Measurements from ENCODE around the gene CHD9. TPM values are rescaled to one million over a fixed set of nuclear protein-coding genes. Genes with fewer than 3 reads are reported as not detected.

The CHD9 gene
- polyA plus RNA-seq, 3 donors = 15.8 to 26.1 (median 22.5) TPM

DNA sequence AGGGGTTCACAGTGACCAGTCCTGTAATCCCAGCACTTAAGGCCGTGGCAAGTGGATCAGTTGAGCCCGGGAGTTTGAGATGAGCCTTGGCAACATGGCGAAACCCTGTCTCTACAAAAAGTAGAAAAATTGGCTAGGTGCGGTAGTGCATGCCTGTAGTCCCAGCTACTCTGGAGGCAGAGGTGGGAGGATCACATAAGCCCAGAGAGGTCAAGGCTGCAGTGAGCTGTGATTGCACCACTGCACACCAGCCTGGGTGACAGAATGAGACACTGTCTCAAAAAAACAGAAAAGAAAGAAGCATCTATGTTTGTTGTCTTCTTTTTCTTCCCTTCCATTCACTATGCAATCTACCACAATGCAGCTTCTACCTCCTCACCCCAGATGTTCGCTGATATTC, 227.5 kb downstream of the CHD9 start:
- Mint-ChIP-seq H3K36me3 (peaks cover 16 to 23% of the 10 kb centered on the region in 2 donors), H3K9me3 (peaks cover 0 to 4% (median 2%) of the 10 kb centered on the region in 7 donors), H3K27ac (no peak overlapping the region), H3K4me3 (no peak overlapping the region), H3K4me1 (no peaks in the 10 kb centered on the region), H3K27me3 (ENCODE audit: low read depth in 3 of 3) (no peaks in the 10 kb centered on the region)
- H3K4me1 ChIP-seq (ENCODE audit: control insufficient read depth in 1 of 2, insufficient read depth in 2 of 2, low read length in 2 of 2) = no peaks in the 10 kb centered on the region
- 97% methylated on average over 5 of the region's 5 CpGs for WGBS (ENCODE audit: insufficient coverage)
- no peaks in the 10 kb centered on the region for H3K9me3 ChIP-seq (replicated peaks in 1 of 2; ENCODE audit: control insufficient read depth in 1 of 2, insufficient read depth in 1 of 2, low read length in 2 of 2)
- H3K79me2 ChIP-seq (ENCODE audit: insufficient read depth, low read length) = no peaks in the 10 kb centered on the region
- no peak for DNase-seq
- H3K36me3 ChIP-seq (replicated peaks in 1 of 2; ENCODE audit: control insufficient read depth in 1 of 2, insufficient read depth in 2 of 2, low read length in 2 of 2) = peaks cover 51 to 83% of the 10 kb centered on the region in 2 donors
- H4K20me1 ChIP-seq (ENCODE audit: insufficient read depth, low read length) = no peaks in the 10 kb centered on the region
- no peak overlapping the region for H2AFZ ChIP-seq (ENCODE audit: insufficient read depth, low read depth, low read length, poor library complexity, severe bottlenecking)
- intact Hi-C loops (cut with micrococcal nuclease) = no loop called here
- TF ChIP-seq, protein P1, sequence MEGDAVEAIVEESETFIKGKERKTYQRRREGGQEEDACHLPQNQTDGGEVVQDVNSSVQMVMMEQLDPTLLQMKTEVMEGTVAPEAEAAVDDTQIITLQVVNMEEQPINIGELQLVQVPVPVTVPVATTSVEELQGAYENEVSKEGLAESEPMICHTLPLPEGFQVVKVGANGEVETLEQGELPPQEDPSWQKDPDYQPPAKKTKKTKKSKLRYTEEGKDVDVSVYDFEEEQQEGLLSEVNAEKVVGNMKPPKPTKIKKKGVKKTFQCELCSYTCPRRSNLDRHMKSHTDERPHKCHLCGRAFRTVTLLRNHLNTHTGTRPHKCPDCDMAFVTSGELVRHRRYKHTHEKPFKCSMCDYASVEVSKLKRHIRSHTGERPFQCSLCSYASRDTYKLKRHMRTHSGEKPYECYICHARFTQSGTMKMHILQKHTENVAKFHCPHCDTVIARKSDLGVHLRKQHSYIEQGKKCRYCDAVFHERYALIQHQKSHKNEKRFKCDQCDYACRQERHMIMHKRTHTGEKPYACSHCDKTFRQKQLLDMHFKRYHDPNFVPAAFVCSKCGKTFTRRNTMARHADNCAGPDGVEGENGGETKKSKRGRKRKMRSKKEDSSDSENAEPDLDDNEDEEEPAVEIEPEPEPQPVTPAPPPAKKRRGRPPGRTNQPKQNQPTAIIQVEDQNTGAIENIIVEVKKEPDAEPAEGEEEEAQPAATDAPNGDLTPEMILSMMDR (IDR thresholded peaks at IDR 0.05) = no peak
- no peak overlapping the region for H3K4me3 ChIP-seq (replicated peaks in 1 of 3; ENCODE audit: low read depth in 2 of 3, low read length in 3 of 3)
- H3K27me3 ChIP-seq (ENCODE audit: control insufficient read depth in 2 of 2, insufficient read depth in 2 of 2, low read length in 2 of 2) = no peaks in the 10 kb centered on the region
- no peak overlapping the region for H3K9ac ChIP-seq (ENCODE audit: insufficient read depth, low read length, poor library complexity, severe bottlenecking)
- H3K27ac ChIP-seq (ENCODE audit: low read depth in 1 of 2, low read length in 2 of 2) = no peak overlapping the region
- no peak overlapping the region for H3K4me2 ChIP-seq (replicated peaks; ENCODE audit: extremely low read depth, low read length, poor library complexity, severe bottlenecking)

DNA sequence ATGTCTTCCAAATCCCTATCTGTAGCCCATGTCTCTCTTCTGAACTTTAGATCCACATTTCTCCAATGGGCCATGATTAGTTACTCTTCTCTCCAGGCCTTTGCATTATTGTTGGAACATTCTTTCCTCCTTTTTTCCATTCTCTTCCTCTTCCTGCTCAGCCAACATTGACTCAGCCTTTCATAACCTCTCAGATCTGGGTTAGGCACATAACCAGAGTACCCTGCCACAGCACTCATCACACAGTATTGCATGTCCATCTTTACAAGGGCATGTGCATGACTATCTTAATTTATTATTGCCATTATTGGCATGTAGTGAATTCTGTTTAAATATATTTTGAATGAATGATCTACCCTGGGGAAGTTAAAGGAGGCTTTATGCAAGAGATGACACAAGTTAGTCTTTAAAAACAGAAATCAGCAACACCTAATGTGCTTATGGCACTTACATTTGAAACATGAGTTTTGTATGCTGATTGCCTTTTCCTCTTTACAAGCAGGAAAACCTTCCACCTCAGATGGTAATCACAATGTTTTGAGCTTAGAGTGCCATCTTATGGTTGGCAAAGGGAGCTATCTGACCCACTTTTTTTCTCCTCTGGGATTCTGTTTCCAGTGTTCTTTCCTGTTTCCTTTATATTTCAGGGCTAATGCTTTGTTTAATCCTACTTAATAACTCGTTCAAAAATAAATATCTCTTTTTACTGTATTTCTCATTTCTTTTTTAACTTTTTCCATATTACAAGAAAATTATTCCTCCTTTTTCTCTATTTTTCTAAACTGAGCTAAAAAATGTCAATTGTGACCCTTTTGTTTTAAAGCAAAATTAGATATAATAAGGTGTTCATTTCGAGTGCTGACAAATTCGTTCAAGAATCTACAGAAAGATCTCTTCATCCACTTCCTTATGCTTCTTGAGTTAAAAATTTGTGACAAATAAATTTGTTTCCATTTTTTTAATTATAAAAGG, 228.5 kb downstream of the CHD9 start:
- no peaks in the 10 kb centered on the region for H3K27me3 Mint-ChIP-seq (ENCODE audit: low read depth in 3 of 3)
- Histone ChIP-seq H3K9me3 (replicated peaks in 1 of 2; ENCODE audit: control insufficient read depth in 1 of 2, insufficient read depth in 1 of 2, low read length in 2 of 2) (no peaks in the 10 kb centered on the region), H3K4me1 (ENCODE audit: control insufficient read depth in 1 of 2, insufficient read depth in 2 of 2, low read length in 2 of 2) (no peaks in the 10 kb centered on the region), H4K20me1 (ENCODE audit: insufficient read depth, low read length) (no peaks in the 10 kb centered on the region), H3K36me3 (replicated peaks in 1 of 2; ENCODE audit: control insufficient read depth in 1 of 2, insufficient read depth in 2 of 2, low read length in 2 of 2) (peaks cover 55 to 83% of the 10 kb centered on the region in 2 donors), H2AFZ (ENCODE audit: insufficient read depth, low read depth, low read length, poor library complexity, severe bottlenecking) (no peak overlapping the region), H3K27ac (ENCODE audit: low read depth in 1 of 2, low read length in 2 of 2) (no peak overlapping the region), H3K9ac (ENCODE audit: insufficient read depth, low read length, poor library complexity, severe bottlenecking) (no peak overlapping the region), H3K79me2 (ENCODE audit: insufficient read depth, low read length) (no peaks in the 10 kb centered on the region), H3K27me3 (ENCODE audit: control insufficient read depth in 2 of 2, insufficient read depth in 2 of 2, low read length in 2 of 2) (no peaks in the 10 kb centered on the region), H3K4me3 (replicated peaks in 1 of 3; ENCODE audit: low read depth in 2 of 3, low read length in 3 of 3) (no peak overlapping the region), H3K4me2 (replicated peaks; ENCODE audit: extremely low read depth, low read length, poor library complexity, severe bottlenecking) (no peak overlapping the region)
- TF ChIP-seq, protein P1 (IDR thresholded peaks at IDR 0.05) = peak; percentile 34
- H3K4me3 Mint-ChIP-seq = no peak overlapping the region
- DNase-seq = peak in 1 of 3 donors; percentile 0
- intact Hi-C loops (cut with micrococcal nuclease) = no loop called here
- H3K36me3 Mint-ChIP-seq = peaks cover 26 to 32% of the 10 kb centered on the region in 2 donors
- peaks cover 0 to 2% (median 0%) of the 10 kb centered on the region in 7 donors for H3K9me3 Mint-ChIP-seq
- no peaks in the 10 kb centered on the region for H3K4me1 Mint-ChIP-seq
- H3K27ac Mint-ChIP-seq = no peak overlapping the region
- no CpG with 5 or more reads among the region's 3 CpGs for WGBS (ENCODE audit: insufficient coverage)
